GM19438 (cell line): ENCODE data around the gene MBP.

Experiments
- ATAC-seq: cut with Tn5 transposase; IDR thresholded peaks from one replicate; pipeline ENCODE4 v1.9.1; 2021; ENCODE audit warnings: low read depth; ENCODE audit not compliant: unreplicated experiment

MBP gene

DNA sequence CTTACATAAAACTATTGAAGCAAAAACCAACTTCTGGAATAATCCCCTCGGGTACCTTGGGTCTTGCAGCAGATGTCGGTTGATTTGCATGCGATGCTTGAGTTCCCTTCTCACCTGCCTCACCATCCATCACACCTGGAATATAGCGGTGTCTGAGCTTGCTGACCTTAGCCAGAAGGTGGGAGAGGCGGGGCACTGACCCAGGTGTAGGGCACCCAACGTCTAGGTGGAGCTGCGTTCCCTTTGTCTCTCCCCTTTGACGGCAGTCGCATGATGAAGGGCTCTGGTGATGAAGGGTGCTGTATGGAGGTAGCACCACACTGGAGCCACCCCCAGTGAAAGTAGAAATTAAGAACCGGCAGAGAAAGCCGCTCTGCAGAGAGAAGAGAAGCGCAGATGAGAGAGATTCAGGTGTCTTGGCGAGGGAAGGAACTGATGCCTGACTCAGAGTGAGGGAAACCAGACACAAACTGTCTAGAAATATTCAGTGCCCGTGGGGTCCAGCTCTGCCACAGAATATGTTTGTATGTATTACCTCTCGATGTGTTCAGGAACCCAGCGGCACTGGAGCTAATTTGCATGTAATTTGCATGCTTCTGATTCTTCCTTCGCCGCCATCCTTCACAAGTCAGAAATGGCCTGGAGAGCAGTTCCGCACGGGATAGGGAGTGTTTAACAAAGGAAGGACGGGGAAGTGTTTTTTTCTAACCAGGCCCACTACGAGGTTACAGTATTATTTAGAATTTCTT is 19.4 kb upstream of the MBP start:
- ATAC-seq: no peak

DNA sequence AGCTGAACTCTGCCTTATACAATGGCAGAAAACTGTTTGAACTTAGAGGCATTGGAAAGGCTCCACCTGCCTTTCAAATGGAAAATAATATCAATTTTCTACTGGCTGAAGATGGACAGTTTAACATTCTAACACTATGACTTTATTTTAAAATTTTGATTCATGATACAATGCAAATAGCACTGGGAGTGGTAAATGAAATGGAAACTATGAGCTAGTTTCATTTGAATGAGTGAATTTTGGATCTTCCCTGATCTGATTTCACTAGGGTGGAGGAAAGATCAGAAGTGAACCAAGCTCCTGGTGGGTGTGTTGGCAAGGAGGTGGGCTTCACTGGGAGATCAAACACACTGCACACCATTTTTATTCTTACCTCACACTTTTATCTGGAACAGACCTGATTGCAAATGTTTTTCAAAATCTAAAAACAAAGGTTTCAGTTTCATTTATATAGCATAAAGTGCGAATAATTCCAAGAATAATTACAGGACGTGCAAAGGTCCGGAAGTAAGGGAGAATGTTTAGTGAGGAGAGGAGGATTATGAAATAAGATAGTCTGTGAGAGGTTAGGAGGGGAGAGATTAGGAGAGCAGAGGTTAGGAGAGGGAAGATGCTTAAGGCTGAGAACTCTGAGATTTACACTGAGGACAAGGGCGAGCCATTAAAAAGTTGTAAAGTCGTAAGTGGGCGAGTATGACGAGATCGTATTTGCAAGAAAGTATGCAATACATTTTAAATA is 18.6 kb upstream of the MBP start:
- no peak for ATAC-seq

DNA sequence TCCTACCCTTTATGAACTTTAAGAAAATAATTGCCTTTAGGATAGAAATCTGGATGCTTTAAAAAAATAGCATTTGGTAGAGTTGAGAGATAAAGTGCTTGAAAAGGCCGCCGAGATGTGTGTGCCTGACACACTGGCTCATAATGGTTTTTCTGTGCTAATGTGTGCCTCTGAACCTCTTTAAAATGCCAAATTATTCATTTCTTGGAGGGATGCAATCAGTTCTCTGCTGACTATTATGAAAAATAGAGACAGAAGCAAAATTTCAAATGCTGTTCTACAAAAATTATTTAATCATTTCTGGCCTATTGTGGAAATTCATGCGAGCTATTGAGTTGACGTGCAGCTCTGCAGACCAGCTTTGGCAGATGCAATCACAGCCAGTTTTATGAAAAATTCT is 18.0 kb upstream of the MBP start:
- no peak for ATAC-seq

DNA sequence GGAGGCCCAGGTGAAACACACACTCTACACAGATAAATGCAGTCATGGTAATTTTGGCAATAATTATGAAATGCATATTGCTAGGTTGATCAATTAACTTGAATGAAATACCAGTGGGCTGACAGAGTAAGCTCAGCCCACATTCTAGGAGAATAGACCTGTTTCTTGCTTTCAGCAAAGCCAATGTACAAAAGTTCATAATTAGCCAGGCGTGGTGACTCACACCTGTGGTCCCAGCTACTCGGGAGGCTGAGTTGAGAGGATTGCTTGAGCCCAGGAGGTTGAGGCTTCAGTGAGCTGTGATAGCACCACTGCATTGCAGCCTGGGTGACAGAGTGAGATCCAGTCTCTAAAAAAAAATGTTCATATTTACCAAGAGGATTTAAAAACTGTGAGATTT is 15.7 kb upstream of the MBP start:
- ATAC-seq: no peak

DNA sequence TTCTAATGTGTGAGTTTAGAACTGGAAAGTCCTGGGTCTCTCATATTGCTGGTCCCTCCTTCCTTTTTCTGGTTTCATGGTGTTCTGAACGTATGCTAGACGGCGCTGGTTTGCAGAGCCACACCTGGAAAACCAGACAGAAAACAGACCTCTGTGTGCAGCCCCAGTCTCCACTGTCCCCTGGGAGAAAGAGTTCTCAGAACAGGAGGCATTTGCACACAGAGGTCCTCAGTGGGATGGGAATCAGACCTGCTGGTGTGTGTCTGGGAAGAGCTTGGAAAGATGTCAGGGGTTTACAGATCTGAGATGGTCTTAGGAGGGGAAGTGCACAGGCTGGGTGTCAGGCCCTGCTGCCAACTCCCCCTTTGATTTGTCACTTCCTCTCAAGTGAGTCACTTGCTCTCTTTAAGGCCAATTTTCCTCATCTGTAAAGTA is 14.9 kb upstream of the MBP start:
- no peak for ATAC-seq

DNA sequence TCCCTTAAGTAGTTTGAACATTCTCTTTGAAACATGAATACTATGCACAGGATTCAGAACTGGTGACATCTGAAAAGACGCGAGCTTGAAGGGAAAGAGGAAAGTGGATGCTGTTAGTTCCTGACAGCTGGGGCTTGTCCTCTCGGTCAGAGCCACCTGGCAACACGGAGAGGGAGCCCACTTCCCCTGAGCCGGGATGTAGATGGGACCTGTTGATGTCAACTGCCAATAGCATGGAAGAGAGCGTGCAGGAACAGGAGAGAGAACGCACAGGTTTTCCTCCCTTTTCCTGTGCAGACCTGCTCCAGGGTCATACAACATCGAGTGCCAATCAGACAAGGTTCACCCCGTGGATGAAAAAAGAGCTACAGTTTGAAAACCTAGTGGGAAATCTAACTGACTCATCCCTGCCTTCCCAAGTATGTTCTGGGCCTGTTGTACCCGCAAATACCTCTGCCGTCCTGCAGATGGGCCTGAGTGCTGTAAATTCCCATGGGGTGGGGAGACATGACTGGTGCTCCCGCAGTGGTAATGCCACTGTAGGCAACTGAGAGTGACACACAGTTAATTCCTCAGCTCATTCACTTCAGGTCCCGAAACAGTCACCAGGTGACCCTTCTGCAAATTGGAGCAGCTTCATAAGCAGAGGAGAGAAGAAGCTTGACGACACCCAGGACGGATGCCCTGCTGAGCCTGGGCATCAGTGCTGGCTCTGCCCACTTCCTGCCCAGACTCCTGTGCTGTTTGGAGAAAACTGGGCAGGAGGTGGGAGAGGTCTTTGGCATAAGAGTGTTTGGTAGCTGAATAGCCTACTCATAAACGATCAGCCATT is 13.9 kb upstream of the MBP start:
- ATAC-seq: no peak

DNA sequence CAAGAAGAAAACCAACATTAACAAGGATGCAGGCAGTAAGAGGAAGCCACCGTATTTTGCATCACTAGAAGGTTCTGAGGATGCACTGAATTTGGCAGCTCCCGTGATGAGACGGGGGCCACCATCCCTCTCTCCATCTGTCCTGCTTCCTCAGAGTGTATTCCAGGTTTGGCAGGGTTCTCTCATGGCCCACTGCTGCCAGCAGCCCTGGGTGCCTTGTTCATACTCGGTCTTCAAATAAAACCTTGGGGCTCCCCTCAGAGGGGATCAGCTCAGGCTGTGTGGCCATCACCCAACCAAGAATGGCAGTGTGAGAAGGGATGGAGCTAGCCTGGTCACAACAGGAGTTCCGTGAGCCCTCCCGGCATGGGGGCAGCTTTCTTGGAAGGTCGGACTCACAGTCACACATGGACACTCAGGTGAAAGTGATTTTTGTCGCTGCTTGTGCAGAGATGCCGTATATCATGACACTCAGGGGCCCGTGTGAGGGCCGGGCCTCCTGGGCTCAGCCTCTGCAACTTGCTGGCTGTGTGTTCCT is 12.8 kb upstream of the MBP start:
- no peak for ATAC-seq

DNA sequence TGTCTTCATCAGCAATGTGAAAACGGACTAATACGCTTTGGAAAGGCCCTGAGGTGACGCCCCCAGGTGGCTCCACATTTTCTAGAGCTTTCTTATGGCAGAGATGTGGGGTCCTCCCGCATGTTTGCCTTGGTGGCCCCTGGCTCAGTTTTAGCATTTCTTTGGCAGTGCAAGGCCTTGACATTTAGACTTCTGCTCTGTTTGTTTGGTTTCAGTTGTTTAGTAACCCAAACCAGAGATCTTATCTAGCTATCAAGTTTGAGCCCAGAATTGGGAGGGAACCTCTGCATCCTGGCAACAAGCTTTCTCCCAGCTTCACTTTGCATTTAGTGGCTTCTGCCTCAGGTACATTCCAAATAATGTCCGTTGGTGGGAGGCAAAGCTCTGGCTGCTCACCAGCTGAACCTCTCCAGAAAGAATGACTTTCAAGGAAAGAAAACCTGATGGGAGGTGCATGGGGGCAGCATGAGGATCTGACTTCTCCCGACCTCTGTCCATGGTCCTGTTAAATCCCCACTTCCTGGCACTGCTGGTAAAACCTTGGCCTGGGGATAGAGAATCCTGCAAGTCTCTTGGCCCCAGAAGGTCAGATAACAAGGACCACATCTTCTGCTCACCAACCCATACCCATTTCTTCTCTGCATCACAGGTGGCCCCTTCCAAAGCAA is 12.0 kb upstream of the MBP start:
- ATAC-seq: no peak

DNA sequence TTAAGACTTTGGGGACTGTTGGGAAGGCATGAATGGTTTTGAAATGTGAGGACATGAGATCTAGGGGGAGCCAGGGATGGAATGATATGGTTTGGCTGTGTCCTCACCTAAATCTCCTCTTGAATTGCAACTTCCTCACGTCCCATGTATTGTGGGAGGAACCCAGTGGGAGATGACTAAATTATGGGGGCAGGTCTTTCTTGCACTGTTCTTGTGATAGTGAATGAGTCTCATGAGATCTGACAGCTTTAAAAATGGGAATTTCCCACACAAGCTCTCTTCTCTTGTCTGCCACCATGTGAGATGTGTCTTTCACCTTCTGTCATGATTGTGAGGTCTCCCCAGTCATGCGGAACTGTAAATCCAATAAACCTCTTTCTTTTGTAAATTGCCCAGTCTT is 11.5 kb upstream of the MBP start:
- ATAC-seq: no peak

DNA sequence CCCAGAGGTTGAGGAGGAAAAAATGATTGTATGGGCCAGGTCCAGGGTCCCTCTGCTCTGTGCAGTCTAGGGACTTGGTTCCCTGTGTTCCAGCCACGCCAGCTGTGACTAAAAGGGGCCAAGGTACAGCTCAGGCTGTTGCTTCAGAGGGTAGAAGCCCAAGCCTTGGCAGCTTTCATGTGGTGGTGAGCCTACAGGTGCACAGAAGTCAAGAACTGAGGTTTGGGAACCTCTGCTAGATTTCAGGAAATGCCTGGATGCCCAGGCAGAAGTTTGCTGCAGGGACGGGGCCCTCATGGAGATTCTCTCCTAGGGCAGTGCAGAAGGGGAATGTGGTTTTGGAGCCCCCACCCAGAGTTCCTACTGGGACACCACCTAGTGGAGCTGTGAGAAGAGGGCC is 10.6 kb upstream of the MBP start:
- no peak for ATAC-seq

DNA sequence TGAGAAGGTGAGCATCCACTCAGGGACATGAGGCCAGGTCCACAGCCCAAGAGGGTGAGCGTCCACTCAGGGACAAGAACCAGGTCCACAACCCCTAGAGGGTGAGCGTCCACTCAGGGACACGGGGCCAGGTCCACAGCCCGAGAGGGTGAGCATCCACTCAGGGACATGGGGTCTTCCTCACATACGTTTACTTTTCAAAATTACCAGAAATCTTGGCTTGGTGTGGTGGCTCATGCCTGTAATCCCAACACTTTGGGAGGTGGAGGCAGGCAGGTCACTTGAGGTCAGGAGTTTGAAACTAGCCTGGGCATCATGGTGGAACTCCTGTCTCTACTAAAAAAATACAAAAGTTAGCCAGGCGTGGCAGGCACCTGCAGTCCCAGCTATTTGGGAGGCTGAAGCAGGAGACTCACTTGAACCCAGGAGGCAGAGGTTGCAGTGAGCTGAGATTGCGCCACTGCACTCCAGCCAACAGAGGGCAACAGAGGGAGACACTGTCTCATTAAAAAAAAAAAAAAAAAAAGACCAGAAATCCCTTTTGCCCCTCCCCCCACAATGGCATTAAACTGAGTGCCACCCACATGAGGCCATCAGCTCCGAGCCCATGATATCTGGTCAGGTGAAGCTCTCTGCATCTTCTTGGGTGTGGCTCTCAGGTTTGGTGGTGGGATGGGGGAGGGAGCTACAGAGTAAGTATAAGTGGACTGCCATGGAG is 9.0 kb upstream of the MBP start:
- ATAC-seq: no peak

DNA sequence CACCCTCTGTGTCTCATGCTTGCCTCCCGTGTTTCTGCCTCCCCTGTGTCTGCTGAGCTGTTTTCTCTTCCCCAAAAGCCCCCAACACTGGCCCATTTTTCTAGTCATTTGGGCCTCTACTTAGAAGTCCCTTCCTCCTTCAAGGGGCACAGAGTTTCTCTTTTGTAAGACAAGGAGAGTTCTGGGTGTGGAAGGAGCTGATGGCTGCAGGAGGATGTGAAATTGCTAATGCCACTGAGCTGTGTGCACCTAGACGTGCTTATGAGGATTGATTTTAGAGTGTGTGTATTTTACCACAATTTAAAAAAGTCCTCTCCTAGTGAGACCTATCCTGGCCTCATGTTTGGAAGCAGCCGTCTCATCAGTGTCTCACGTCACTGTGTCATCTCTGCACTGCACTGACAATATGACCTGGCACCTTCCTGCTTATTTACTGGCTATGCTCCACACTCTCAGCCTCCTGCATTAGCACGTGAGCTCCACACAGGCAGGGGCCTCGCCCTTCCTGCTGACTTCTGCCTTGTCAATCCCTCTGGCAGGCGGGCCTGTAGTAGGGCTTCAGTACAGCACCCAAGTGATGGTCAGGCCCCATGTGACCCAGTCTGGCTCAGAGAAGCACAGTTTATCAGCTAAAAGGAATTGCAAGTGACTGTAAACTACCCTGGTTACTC is 8.0 kb upstream of the MBP start:
- ATAC-seq: no peak

DNA sequence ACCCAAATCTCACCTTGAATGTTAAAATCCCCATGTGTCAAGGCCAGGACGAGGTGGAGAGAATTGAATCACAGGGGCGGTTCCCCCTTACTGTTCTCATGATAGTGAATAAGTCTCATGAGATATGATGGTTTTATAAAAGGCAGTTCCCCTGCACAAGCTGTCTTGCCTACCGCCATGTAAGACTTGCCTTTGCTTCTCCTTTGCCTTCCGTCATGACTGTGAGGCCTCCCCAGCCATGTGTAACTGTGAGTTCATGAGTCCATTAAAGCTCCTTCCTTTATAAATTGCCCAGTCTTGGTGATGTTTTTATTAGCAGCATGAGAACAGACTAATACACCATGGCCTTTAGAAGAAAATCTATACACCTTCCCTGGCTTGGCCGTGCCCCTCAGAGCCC is 7.4 kb upstream of the MBP start:
- no peak for ATAC-seq

DNA sequence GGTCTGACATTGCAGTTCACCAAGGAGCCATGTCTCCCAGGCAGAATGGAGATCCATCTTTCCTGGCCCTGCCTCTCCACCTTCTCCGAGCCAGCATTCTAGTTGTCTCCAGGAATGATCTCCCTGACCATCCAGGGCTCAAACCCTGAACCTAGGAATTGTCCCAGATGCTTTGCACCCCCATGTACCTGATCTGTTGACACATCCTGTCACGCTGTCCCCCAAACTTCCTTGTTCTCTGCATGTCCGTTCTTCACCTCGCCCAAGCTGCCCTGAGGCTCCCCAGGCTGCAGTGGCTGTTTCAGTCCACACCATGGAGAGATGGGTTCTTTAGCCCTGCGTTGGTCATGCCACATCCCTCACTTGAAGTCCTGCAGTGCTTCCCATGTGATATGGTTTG is 7.0 kb upstream of the MBP start:
- no peak for ATAC-seq

DNA sequence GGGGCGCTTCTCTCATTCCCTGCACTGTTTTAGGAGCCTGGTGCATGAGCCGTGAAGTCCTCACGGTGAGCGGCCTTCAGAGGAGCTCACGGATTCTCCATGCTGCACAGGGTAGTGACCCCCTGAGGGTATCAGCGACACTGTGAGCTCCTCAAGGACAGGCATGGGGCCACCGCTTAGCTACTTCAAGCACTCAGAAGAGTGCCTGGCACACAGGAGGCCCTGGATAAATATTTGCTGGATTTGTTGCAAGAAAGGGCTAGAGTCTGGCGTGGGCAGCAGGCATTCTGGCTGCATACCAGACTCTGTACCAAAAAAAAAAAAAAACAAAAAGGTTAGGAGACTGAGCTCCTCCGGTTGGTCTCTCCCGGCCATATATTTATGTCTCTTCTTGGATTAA is 5.7 kb upstream of the MBP start:
- ATAC-seq: no peak

DNA sequence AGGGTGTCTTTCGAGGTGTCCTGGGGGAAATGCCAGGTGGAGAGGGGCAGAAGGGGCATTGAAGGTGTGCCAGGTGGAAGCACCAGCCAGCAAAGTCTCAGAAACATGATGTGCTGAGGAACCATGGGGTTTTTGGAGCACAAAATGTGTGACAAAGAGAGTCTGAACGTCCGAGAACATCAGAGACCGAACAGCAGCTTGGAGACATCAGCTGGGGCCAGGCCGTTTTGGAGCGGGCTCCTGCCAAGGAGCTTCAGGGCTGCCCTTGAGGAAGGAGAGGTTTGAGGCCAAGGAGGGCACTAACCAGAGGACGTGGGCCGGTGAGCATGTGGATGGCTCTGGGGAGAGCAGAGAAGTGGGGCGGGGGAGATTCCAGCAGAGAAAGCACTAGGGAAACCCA is 5.3 kb upstream of the MBP start:
- ATAC-seq: no peak

DNA sequence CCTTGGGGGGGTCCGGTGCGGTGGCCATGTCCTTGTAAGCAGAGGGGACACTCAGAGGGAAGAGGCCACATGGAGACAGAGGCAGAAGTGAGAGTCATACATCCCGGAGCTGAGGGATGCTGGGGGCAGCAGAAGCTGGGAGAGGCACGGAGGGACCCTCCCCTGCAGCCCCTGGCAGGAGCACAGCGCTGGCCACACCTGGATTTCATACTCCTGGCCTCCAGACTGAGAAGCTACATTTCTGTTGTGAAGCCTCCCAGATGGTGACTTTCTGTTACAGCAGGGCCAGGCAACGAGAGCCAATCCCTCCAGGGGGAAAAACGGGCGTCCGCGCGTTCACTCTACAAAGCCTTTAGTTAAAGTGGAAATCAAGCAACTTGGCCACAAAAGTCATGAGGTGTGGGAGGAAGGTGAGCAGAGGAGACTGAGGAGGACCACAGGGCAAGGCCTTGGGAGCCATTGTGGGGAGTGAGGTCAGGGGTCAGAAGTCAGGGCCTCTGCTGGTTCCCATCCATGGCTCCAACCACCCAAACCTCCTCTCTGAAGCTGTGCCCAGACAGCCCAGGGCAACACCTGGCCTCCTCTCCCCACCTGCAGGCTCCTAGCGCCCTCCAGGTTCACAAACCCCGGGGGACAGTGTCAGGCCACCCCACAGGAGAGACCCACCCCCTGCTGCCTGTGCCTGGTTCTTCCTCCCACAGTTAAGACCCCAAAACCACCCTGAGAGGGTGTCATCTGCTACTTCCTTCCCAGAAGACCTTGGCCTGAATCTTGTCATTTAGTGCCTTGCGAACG is 4.5 kb upstream of the MBP start:
- ATAC-seq: no peak

DNA sequence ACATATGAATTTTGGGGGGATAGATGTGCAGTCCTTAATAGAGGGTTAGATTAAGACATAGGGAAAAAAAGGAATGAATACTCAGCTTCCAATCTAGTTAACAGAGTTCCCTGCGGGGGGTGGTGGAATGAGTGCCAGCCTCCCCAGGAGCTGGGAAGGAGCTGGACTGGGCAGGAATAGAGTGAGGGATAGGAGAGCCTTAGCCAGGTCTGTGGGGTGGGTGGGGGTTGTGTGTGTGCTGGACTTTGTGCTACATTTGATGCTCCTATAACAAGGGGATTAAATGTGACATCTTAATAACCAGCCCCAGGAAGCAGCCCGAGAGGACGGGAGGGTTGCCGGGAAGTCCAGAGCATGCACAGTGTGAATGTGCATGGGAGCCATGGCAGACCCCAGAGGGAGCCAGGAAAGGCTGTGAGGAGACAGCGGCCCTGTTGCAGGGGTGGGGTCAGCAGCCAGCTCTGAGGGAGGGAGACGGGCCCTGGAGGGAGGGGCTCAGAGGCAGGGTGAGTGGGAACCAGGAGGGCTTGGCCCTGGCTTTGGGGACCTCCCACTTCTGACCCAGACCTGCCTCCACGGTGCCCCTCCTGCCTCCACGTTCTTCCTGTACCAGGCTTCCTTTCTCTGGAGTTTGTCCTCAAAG is 3.6 kb upstream of the MBP start:
- no peak for ATAC-seq
